ENCODE results near the gene KIAA0319L. TPM values are rescaled to one million over a fixed set of nuclear protein-coding genes. Genes with fewer than 3 reads are reported as not detected.

KIAA0319L gene
- total RNA-seq, 1 experiment from 2014 or later = 72.6 TPM

DNA sequence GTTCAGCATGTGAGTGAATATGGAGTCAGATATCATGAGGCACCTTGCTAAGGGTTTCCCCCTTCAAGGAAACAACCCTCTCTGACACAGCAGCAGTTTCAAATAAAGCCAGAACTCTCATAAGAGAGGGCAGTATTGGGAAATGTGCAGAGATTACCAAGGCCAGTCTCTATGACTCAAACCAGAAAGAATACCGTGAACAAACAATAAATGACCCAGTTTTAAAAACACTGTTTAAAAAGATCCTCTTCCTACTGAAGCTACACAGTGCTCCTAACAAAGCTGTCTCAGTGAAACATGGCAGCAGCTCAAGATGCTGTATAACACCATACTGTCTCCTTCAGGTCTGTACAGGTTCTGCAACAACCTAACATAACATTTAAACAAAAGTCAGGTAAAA, 102.6 kb downstream of the KIAA0319L start:
- intact Hi-C loops (cut with micrococcal nuclease; ENCODE audit: unreplicated experiment) = loop anchor here (5.0 kb wide), 1 partner anchor 263 kb away; the partner anchor contains the start of gene C1orf216
- no peak overlapping the region for H3K27ac Mint-ChIP-seq (ENCODE audit: unreplicated experiment)
- no peak for TF ChIP-seq CTCF (IDR thresholded peaks at IDR 0.05; ENCODE audit: unreplicated experiment)

DNA sequence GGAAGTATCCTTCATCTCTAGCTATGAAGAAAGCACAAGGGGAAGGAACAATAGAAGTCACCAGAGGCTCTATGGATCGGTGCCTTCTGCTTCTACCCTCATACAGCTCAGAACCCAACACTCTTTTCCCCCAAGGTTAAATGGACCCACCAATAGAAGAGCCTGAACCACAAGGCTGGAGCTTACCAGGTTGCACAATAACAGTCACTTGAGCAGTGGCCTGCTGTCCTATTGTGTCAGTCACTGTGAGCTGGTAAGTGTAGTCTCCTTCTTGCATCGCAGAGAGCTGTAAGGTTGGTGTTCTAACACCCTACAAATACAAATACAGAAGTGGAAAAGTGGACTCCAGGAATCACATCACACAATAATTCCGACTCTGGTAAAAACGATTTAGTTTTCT, 103.0 kb downstream of the KIAA0319L start:
- intact Hi-C loops (cut with micrococcal nuclease; ENCODE audit: unreplicated experiment) = loop anchor here (5.0 kb wide), 1 partner anchor 263 kb away; the partner anchor contains the start of gene C1orf216
- BruUV-seq (replicated peaks) = no TSS peak
- Mint-ChIP-seq H3K27me3 (ENCODE audit: unreplicated experiment) (no peaks in the 10 kb centered on the region), H3K9me3 (ENCODE audit: low read depth, unreplicated experiment) (no peaks in the 10 kb centered on the region), H3K36me3 (ENCODE audit: insufficient read depth, unreplicated experiment) (peaks cover 12% of the 10 kb centered on the region), H3K27ac (ENCODE audit: unreplicated experiment) (no peak overlapping the region), H3K4me3 (ENCODE audit: low read depth, unreplicated experiment) (no peak overlapping the region), H3K4me1 (ENCODE audit: low read depth, unreplicated experiment) (no peaks in the 10 kb centered on the region)
- CTCF ChIA-PET = no interaction called here
- no peak for DNase-seq
- no peak for TF ChIP-seq CTCF (IDR thresholded peaks at IDR 0.05; ENCODE audit: unreplicated experiment)

More for the DNA sequence above, 102.6 kb downstream of the KIAA0319L start:
- H3K36me3 Mint-ChIP-seq (ENCODE audit: insufficient read depth, unreplicated experiment) = peaks cover 12% of the 10 kb centered on the region
- H3K27me3 Mint-ChIP-seq (ENCODE audit: unreplicated experiment) = no peaks in the 10 kb centered on the region
- no peaks in the 10 kb centered on the region for H3K9me3 Mint-ChIP-seq (ENCODE audit: low read depth, unreplicated experiment)
- DNase-seq = no peak
- CTCF ChIA-PET = no interaction called here
- BruUV-seq (replicated peaks) = no TSS peak
- no peaks in the 10 kb centered on the region for H3K4me1 Mint-ChIP-seq (ENCODE audit: low read depth, unreplicated experiment)
- no peak overlapping the region for H3K4me3 Mint-ChIP-seq (ENCODE audit: low read depth, unreplicated experiment)

DNA sequence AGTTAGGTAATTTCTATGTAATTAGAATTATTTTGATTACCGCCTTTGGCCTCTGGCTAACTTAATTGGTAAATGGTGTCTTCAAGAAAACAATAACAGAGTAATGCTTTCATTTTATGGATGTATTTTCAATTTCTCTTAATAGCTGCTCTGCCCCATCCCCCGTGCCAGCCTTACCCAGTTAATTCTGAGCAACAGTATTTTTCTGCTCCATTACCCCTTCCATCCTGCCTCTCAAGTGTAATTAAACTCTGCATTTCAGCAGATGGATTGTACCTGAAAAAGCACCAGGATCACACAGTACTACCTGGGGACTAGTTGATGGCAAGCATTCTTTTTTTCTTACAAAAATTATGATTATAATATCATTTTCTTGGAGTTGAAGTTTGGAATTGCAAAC, 104.2 kb downstream of the KIAA0319L start:
- Mint-ChIP-seq H3K4me3 (ENCODE audit: low read depth, unreplicated experiment) (no peak overlapping the region), H3K27me3 (ENCODE audit: unreplicated experiment) (no peaks in the 10 kb centered on the region), H3K36me3 (ENCODE audit: insufficient read depth, unreplicated experiment) (peaks cover 12% of the 10 kb centered on the region), H3K27ac (ENCODE audit: unreplicated experiment) (no peak overlapping the region), H3K4me1 (ENCODE audit: low read depth, unreplicated experiment) (no peaks in the 10 kb centered on the region), H3K9me3 (ENCODE audit: low read depth, unreplicated experiment) (no peaks in the 10 kb centered on the region)
- intact Hi-C loops (cut with micrococcal nuclease; ENCODE audit: unreplicated experiment) = loop anchor here (5.0 kb wide), 1 partner anchor 264 kb away; the partner anchor contains the start of gene C1orf216
- no TSS peak for BruUV-seq (replicated peaks)
- CTCF ChIA-PET = interaction anchor here (0.6 to 3.8 kb wide), 2 partner anchors 112 to 278 kb away, joined by 6 to 63 read pairs; no protein-coding TSS in a partner anchor
- DNase-seq = no peak
- TF ChIP-seq CTCF (IDR thresholded peaks at IDR 0.05; ENCODE audit: unreplicated experiment) = no peak

DNA sequence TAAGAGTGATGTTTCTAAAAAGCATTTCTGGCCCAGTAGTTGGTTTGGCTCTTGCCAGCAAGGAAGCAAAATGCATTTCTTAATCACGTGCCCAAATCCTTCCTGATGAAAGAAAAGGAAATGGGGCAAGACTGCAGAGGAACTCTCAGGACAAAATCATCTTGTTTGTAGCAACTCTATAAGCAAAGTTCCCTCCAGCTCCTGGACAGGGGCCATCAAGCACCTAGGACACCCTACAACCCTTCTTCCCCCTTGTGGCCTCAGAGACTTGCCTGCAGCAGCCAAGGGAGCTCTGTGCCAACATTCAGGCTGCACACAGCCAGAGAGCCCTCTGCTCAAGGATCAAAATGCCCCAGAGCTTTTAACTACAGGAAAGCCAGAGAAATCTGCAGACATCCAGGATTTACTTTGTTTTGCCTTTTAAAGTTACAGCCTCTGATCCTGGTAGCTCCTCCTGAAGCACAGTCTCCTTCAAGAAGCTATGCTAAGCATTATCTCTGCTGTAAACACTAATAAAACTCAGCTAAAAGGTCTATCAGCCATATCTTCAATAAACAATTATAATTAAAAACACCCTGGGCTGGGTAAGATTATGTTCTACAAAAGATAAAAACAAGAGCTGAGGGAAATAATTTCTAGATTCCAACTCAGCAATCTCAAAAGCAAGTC, 105.0 kb downstream of the KIAA0319L start:
- TF ChIP-seq CTCF (IDR thresholded peaks at IDR 0.05; ENCODE audit: unreplicated experiment) = no peak
- Mint-ChIP-seq H3K9me3 (ENCODE audit: low read depth, unreplicated experiment) (no peaks in the 10 kb centered on the region), H3K27ac (ENCODE audit: unreplicated experiment) (no peak overlapping the region), H3K36me3 (ENCODE audit: insufficient read depth, unreplicated experiment) (peaks cover 12% of the 10 kb centered on the region), H3K4me3 (ENCODE audit: low read depth, unreplicated experiment) (no peak overlapping the region), H3K27me3 (ENCODE audit: unreplicated experiment) (no peaks in the 10 kb centered on the region), H3K4me1 (ENCODE audit: low read depth, unreplicated experiment) (no peaks in the 10 kb centered on the region)
- CTCF ChIA-PET = interaction anchor here (3.8 kb wide), 1 partner anchor 113 kb away, joined by 63 read pairs; no protein-coding TSS in a partner anchor
- no peak for DNase-seq
- BruUV-seq (replicated peaks) = no TSS peak
- intact Hi-C loops (cut with micrococcal nuclease; ENCODE audit: unreplicated experiment) = loop anchor here (5.0 kb wide), 1 partner anchor 265 kb away; the partner anchor contains the start of gene C1orf216

Data from Calu3 (cell line).